Activated naive CD4-positive, alpha-beta T cell treated with anti-CD3 and anti-CD28 coated beads, Interleukin-2, amount 10 ng/mL, durations not matched to agents 7 days and 5 days (primary cell): ENCODE measurements around the gene VDAC2.

ENCODE experiments used
- CTCF ChIA-PET: fragments of 350-600 bp; sonication (Branson Sonifier 250); formaldehyde crosslinking; loops from one replicate; lab custom pipeline; 2021; ENCODE audit warnings: antibody characterized with exemption; lab: Charles Lee
- DNase-seq: peaks from one replicate; pipeline ENCODE4 v3.0.0-alpha.2; 2020
- H3K27ac Mint-ChIP-seq: one replicate; pipeline ENCODE4 v1.8.0; 2021; ENCODE audit warnings: mild to moderate bottlenecking, moderate library complexity, mixed read lengths
- H3K27me3 Mint-ChIP-seq: one replicate; pipeline ENCODE4 v1.8.0; 2021; ENCODE audit warnings: mild to moderate bottlenecking, mixed read lengths
- H3K36me3 Mint-ChIP-seq: one replicate; pipeline ENCODE4 v1.8.0; 2021; ENCODE audit warnings: mixed read lengths
- H3K4me1 Mint-ChIP-seq: one replicate; pipeline ENCODE4 v1.8.0; 2021; ENCODE audit warnings: mixed read lengths
- H3K4me3 Mint-ChIP-seq: one replicate; pipeline ENCODE4 v1.8.0; 2021; ENCODE audit warnings: mild to moderate bottlenecking, moderate library complexity, mixed read lengths
- H3K9me3 Mint-ChIP-seq: one replicate; pipeline ENCODE4 v1.8.0; 2021; ENCODE audit warnings: mixed read lengths

The VDAC2 gene

DNA sequence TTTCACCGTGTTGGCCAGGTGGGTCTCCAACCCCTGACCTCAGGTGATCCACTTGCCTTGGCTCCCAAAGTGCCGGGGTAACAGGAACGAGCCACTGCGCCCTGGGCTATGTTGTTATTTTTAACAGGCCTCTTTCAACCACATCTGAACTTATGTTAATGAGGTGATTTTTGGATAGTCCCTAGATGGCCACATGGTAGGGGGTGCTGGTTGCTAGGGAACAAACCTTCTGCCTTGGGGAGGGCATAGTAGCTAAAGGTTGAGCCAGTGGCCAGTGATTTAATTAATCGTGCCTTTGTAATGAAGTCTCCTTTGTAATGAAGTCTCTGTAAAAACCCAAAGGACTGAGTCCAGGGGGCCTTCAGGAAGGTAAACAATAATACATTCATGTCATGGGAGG lies 16.1 kb downstream of the VDAC2 start:
- H3K36me3 Mint-ChIP-seq, result peaks cover 66% of the 10 kb centered on the region
- no peaks in the 10 kb centered on the region for H3K9me3 Mint-ChIP-seq
- H3K4me3 Mint-ChIP-seq, result no peak overlapping the region
- no peaks in the 10 kb centered on the region for H3K27me3 Mint-ChIP-seq
- peaks cover 52% of the 10 kb centered on the region for H3K4me1 Mint-ChIP-seq
- CTCF ChIA-PET, result interaction anchor here (1.1 to 13.6 kb wide), 3 partner anchors 9 to 61 kb away, joined by 5 to 217 read pairs (median 6); partner anchors contain the start of gene COMTD1
- DNase-seq, result no peak
- no peak overlapping the region for H3K27ac Mint-ChIP-seq

DNA sequence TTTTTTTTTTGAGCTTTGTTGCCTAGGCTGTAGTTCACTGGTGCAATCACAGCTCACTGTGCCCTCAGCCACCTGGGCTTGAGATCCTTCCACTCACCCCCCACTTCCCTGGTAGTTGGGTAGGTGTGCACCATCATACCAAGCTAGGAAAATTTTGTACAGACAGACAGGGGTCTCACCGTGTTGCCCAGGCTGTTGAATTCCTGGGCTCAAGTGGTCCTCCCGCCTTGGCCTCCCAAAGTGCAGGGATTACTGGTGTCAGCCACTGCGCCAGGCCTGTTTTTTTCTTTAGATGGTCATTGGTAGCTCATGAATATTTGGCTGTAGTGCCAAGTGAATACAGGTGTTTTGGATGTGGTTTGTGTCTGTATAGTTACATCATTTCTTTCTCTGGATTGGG lies 17.7 kb downstream of the VDAC2 start:
- Mint-ChIP-seq H3K27ac (peak overlapping the region; percentile 57), H3K36me3 (peaks cover 66% of the 10 kb centered on the region), H3K4me3 (no peak overlapping the region), H3K9me3 (no peaks in the 10 kb centered on the region), H3K4me1 (peaks cover 62% of the 10 kb centered on the region), H3K27me3 (no peaks in the 10 kb centered on the region)
- DNase-seq, result no peak
- CTCF ChIA-PET, result interaction anchor here (1.2 to 13.6 kb wide), 3 partner anchors 17 to 41 kb away, joined by 4 to 217 read pairs (median 8); partner anchors contain the start of gene VDAC2

DNA sequence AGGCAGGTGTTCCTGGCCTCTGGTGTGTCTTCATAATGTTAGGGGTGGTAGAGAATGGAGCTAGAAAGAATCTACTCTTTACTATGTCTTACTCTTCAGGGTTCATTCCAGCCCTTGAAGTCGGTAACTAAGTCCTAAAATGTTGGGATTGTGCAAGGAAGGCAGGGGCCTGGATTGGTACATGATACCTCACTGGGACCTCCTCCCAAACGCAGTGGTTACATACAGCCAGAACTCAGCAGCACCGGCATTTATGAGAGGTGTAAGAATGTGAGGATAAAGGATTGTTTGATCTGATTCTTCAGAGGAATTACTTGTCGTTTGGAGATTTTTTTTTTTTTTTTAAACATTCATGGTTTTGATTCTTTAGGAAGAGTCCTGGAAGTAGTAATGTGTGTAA lies 18.2 kb downstream of the VDAC2 start:
- peaks cover 64% of the 10 kb centered on the region for H3K4me1 Mint-ChIP-seq

DNA sequence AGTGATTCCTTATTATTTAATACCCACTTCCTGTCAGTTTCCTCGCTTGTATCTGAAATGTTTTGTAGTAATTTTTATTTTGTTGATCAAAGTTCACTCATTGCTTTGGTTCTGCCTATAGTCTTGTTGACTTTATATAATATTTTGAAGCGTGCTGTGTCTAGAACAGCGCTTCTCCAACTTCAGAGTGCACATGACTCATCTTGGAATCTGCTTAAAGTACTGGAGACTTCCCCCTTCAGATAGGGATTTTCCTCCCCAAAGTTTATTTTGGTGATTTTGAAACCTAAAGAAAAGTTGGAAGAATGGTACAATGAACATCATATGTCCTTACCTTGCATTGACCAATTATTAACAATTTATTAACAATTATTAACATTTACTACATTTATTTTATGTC lies 19.4 kb downstream of the VDAC2 start:
- Mint-ChIP-seq H3K4me1 (peaks cover 53% of the 10 kb centered on the region), H3K4me3 (no peak overlapping the region), H3K9me3 (no peaks in the 10 kb centered on the region), H3K36me3 (peaks cover 54% of the 10 kb centered on the region), H3K27me3 (no peaks in the 10 kb centered on the region), H3K27ac (peak overlapping the region; percentile 55)
- DNase-seq, result no peak
- CTCF ChIA-PET, result interaction anchor here (0.8 to 13.6 kb wide), 10 partner anchors 8 to 70 kb away, joined by 3 to 217 read pairs (median 5); partner anchors contain the start of gene VDAC2

More for the DNA sequence above, 18.2 kb downstream of the VDAC2 start:
- H3K9me3 Mint-ChIP-seq, result no peaks in the 10 kb centered on the region
- no peak for DNase-seq
- CTCF ChIA-PET, result interaction anchor here (1.0 to 13.6 kb wide), 4 partner anchors 9 to 41 kb away, joined by 4 to 217 read pairs (median 6); partner anchors contain the start of gene VDAC2
- peak overlapping the region; percentile 57 for H3K27ac Mint-ChIP-seq
- no peaks in the 10 kb centered on the region for H3K27me3 Mint-ChIP-seq
- H3K36me3 Mint-ChIP-seq, result peaks cover 64% of the 10 kb centered on the region
- no peak overlapping the region for H3K4me3 Mint-ChIP-seq

DNA sequence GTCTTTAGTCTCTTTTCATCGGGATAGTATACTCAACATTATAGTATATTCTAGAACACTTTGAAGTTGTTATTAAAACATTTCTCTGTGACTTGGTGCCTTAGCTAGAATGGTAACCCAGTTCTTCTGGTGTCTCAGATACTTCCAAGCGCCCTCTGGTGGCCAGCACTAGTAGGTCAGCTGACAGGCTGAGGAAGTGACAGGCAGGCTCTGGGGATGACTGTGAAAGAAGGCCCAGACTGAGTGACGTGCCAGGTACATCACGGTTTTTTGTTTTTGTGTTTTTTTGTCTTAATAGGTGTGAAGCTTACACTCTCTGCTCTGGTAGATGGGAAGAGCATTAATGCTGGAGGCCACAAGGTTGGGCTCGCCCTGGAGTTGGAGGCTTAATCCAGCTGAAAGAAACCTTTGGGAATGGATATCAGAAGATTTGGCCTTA lies 20.0 kb downstream of the VDAC2 start:
- Mint-ChIP-seq H3K4me3 (no peak overlapping the region), H3K4me1 (peaks cover 46% of the 10 kb centered on the region), H3K36me3 (peaks cover 47% of the 10 kb centered on the region), H3K27me3 (no peaks in the 10 kb centered on the region), H3K27ac (peak overlapping the region; percentile 94), H3K9me3 (no peaks in the 10 kb centered on the region)
- peak; percentile 97 for DNase-seq
- CTCF ChIA-PET, result interaction anchor here (0.8 to 13.6 kb wide), 12 partner anchors 9 to 70 kb away, joined by 3 to 217 read pairs (median 4); partner anchors contain the start of gene VDAC2

DNA sequence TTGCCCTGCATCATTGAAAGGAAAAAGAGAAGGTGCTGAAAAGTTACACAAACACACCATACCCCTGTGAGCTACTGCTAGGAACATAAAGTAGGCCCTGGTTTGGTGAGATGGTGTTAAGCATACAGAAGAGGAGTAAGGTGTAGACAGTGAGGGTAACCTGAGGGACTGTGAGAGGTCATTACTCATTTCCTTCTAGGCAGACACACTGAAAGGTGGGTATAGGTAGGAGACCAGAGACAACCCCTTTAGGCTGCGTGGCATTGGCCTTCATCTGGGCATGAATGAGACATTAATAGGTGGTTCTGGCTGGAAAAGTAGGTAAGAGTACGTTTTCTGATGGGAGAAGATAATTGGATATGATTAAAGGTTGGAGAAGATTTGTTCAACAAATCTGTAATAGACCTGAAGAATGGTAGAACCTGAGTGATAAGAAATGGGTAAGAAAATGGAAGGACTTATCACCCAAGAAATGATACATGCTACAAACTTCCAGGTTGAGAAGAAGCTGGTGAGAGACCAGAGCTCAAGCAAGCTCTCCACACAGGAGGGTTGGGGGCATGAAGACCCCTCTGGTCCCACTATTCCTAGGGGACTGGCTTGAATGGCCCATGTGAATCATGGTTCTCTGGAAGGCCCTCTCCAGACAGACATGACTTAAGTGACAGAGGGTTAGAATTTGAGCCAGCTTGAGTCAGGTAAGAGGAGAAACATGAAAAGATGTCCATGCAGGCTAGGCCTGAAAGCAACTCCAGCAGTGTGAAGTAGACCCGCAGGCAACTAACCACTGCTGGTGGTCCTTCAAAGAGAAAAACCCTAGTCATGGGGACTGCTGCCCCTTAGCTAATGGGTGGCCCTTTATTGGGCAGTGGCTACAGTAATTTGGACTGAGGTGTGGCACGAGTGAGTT lies 21.3 kb downstream of the VDAC2 start:
- Mint-ChIP-seq H3K27ac (peak overlapping the region; percentile 94), H3K27me3 (no peaks in the 10 kb centered on the region), H3K4me1 (peaks cover 44% of the 10 kb centered on the region), H3K9me3 (no peaks in the 10 kb centered on the region), H3K4me3 (peak overlapping the region; percentile 15), H3K36me3 (peaks cover 41% of the 10 kb centered on the region)
- CTCF ChIA-PET, result interaction anchor here (0.9 to 13.6 kb wide), 5 partner anchors 17 to 44 kb away, joined by 3 to 217 read pairs (median 11); partner anchors contain the start of gene VDAC2
- no peak for DNase-seq

DNA sequence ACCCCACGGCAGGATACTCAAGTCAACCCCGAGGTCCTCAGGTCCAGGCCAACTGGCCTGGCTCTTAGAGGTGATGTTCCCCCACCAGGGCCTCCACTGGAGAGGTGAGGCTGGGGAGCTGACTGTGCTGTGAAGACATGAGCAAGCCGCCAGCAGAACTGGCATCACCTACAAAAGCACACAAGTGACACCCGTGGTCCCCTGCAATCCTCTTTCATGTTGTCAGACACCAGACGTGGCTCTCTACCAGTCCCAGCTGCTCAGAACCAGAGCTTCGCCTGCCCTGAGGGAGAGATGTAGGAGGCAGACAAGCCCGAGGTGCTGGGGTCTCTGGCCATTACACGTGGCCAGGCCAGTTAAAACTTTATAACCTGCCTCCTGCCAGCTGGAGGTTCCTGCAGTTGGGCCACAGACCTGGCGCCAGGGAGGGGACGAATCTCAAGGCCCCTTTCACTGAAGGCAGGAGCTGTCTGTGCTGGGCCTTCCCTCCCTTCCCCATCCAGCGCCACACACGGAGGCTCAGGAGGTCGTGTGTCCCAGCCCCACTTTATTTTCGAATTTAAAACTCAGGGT lies 22.9 kb downstream of the VDAC2 start:
- Mint-ChIP-seq H3K36me3 (peaks cover 37% of the 10 kb centered on the region), H3K27ac (peak overlapping the region; percentile 91), H3K9me3 (no peaks in the 10 kb centered on the region), H3K4me1 (peaks cover 35% of the 10 kb centered on the region), H3K4me3 (peak overlapping the region; percentile 80), H3K27me3 (no peaks in the 10 kb centered on the region)
- peak; percentile 34 for DNase-seq
- CTCF ChIA-PET, result interaction anchor here (1.0 to 13.6 kb wide), 3 partner anchors 17 to 46 kb away, joined by 3 to 217 read pairs (median 34); partner anchors contain the start of gene VDAC2

DNA sequence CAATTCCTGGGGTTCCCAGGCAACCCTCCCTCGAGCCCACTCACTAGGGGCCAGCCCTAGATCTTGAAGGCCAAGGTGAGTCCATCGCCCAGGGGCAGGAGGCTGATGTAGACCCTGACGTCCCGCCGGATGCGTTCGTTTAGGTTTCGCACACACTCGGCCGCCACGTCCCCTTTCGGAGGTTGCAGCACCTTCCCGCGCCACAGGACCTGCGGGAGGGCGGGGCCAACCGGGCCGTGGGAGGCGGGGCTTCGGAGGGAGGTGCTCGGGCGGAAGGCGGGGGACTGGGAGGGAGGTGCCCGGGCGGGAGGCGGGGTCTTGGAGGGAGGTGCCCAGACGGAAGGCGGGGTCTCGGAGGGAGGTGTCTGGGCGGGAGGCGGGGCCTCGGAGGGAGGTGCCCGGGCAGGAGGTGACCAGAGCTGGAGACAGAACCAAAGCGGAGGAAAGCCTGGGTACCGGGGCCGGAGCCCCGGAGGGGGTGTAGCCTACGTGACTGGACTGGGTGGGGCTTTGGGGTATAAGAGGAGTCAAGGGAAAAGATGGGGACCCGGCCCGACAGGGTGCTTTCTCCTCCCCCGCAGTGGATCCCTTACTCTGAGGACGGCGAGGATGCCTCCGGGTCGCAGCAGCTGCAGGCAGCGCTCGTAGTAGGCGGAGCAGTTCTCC lies 23.6 kb downstream of the VDAC2 start:
- H3K36me3 Mint-ChIP-seq, result peaks cover 31% of the 10 kb centered on the region
- H3K4me1 Mint-ChIP-seq, result peaks cover 30% of the 10 kb centered on the region
- H3K27ac Mint-ChIP-seq, result peak overlapping the region; percentile 91
- H3K27me3 Mint-ChIP-seq, result no peaks in the 10 kb centered on the region
- DNase-seq, result peak; percentile 98
- peak overlapping the region; percentile 80 for H3K4me3 Mint-ChIP-seq
- no peaks in the 10 kb centered on the region for H3K9me3 Mint-ChIP-seq
- CTCF ChIA-PET, result interaction anchor here (1.0 to 13.6 kb wide), 7 partner anchors 17 to 991 kb away, joined by 3 to 217 read pairs (median 24); partner anchors contain the start of gene VDAC2

DNA sequence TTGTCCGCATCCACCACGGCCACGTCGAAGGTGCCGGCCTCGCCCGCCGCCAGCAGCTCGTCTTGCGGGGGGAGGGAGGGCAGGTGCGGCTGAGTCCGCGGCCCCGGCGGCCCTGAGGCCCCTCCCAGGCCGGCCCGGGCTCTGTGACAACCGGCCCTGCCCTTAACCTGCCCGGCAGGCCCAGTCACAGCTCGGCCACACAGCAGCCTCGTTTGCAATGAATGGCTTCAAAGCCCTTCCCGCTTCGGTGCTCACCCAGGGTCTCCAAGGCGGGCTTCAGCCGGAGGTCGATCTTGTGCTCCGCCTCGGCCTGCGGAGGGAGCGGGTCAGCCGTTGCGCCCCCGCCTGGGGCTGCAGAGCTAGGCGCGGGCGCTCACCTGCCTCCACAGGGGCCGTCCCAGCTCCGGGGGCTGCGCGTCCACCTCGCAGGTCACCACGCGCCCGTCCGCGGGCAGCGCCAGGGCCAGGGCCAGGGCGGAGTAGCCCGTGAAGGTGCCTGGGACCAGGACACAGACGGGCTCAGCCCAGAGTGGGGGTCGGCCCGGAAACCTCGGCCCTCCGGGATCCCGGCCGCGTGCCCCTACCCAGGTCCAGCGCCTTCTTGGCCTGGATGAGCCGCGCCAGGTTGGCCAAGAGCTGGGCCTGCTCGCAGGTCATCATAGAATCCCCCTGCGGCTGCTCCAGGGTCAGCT lies 24.2 kb downstream of the VDAC2 start:
- H3K4me1 Mint-ChIP-seq, result peaks cover 30% of the 10 kb centered on the region
- H3K27me3 Mint-ChIP-seq, result peaks cover 5% of the 10 kb centered on the region
- peaks cover 27% of the 10 kb centered on the region for H3K36me3 Mint-ChIP-seq
- CTCF ChIA-PET, result interaction anchor here (1.0 to 13.6 kb wide), 14 partner anchors 10 to 1045 kb away, joined by 3 to 217 read pairs (median 7); partner anchors contain the start of gene VDAC2
- H3K9me3 Mint-ChIP-seq, result no peaks in the 10 kb centered on the region
- peak overlapping the region; percentile 91 for H3K27ac Mint-ChIP-seq
- no peak for DNase-seq
- H3K4me3 Mint-ChIP-seq, result peak overlapping the region; percentile 80

DNA sequence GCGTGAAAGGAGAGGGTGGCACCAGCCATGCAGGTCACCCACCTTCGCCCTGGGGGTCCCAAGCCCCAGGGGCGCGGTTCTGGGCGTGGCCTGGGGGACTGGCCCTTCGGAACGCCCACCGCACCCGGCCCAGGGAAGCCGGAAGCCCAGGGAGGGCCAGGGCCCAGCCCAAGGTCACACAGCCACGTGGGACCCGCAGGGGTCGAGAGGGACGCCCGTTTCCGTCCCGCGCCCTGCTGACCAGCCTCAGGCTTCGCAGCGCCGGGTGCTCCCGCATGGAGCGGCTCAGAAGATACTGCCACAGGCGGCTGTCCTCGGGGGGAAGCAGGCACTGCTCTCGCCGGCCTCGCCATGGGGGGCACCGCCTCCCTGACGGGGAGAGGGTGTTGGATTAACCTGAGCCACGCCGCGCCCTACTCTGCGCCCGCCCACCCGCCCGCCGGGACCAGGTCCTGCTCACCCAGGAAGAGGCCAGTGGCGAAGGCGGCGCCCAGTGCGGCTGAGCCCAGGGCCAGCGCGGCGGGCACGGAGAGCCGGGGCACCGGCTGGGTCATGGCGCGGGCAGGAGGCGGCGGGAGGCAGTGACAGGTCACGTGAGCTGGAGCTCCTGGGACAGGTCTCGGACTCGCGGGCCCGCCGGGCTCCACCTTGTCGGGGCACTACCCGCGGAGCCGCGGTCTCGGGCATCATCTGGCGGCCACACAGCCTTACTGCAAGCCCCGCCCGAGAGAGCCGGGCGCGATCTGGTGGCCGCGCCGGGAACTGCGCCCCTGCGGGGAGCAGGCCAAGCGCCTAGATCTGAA lies 25.0 kb downstream of the VDAC2 start, which contains the start of gene COMTD1:
COMTD1 (minus strand) TSS at position 583 of the 803 bp plus-strand sequence; CDS start at position 554, 29 bp downstream.
- Mint-ChIP-seq H3K27ac (peak within 1 kb of the TSS; percentile 91), H3K4me3 (peak within 1 kb of the TSS; percentile 80), H3K9me3 (no peaks in the 10 kb centered on the region), H3K4me1 (peaks cover 27% of the 10 kb centered on the region), H3K27me3 (peaks cover 6% of the 10 kb centered on the region), H3K36me3 (peaks cover 23% of the 10 kb centered on the region)
- CTCF ChIA-PET, result interaction anchor here (0.6 to 13.6 kb wide), 27 partner anchors 8 to 1346 kb away, joined by 3 to 217 read pairs (median 4); partner anchors contain the start of gene VDAC2
- peak; percentile 95 for DNase-seq

DNA sequence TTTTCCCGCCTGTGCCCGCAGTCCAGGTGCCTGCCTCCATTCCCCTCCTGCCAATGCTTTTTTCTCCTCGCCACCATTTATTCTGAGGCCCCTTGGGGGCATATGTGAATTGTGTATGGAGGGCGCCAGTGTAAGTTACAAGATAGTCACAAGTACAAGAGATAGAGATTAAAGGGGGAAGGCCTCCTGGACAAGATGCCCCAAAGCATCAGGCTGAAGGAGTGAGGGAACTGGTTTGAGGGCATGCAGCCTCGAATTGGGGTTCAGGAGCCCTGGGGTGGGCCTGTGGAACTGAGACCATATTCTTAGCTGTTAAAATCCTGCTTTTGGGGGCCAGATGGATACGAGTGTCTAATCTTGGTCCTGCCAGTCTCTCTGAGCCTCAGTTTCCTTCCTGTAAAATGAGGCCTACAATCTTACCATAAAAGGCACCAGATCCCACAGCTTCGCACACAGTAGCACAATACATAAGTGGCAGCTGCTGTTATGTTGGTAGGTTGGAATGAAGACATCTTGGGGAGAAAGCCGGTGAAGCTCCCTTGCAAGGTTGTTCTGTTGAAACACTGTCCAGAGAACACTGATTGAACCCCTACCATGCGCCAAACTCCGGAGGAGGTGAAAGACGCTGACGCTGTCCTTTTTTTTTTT lies 25.7 kb downstream of the VDAC2 start:
- Mint-ChIP-seq H3K27ac (peak overlapping the region; percentile 77), H3K9me3 (no peaks in the 10 kb centered on the region), H3K36me3 (peaks cover 18% of the 10 kb centered on the region), H3K27me3 (peaks cover 6% of the 10 kb centered on the region), H3K4me1 (peaks cover 24% of the 10 kb centered on the region), H3K4me3 (peak overlapping the region; percentile 71)
- CTCF ChIA-PET, result interaction anchor here (0.6 to 13.6 kb wide), 24 partner anchors 9 to 1347 kb away, joined by 3 to 217 read pairs (median 3); partner anchors contain the start of gene VDAC2
- no peak for DNase-seq
